Suprapubic skin (tissue), 4 donors: Measurements from ENCODE around the gene COA8.

Experiments used
- CTCF ChIP-seq, 2 donors: fragments of 200-600 bp in 1 of 2; fragments of 450-650 bp in 1 of 2; sonication (generic) in 1 of 2; IDR thresholded peaks; one replicate each; pipeline ENCODE4 v1.5.1; 2016 to 2019; ENCODE audit warnings: antibody characterized with exemption in 2 of 2, mild to moderate bottlenecking in 1 of 2, moderate library complexity in 1 of 2
- POLR2A ChIP-seq, 2 donors: fragments of 450-650 bp; IDR thresholded peaks; one replicate each; pipeline ENCODE4 v1.6.1; 2017; ENCODE audit warnings: antibody characterized with exemption in 2 of 2, mild to moderate bottlenecking in 2 of 2, moderate library complexity in 2 of 2
- POLR2AphosphoS5 ChIP-seq, 3 donors: sonication (generic); formaldehyde crosslinking; IDR thresholded peaks; one replicate each; pipeline ENCODE4 v1.6.1; 2017; ENCODE audit warnings: antibody characterized with exemption in 3 of 3

GRCh38 chr14:103548463-103549351 lies 14.1 kb upstream of the COA8 start:
- TF ChIP-seq POLR2A (IDR thresholded peaks at IDR 0.05), result no peak
- no peak for TF ChIP-seq CTCF (IDR thresholded peaks at IDR 0.05)
- no peak for TF ChIP-seq POLR2AphosphoS5 (IDR thresholded peaks at IDR 0.05)
